Upper lobe of left lung (tissue), 6 donors: ENCODE measurements around the gene GABPA. TPM values are rescaled to one million over a fixed set of nuclear protein-coding genes. Genes with fewer than 3 reads are reported as not detected.

Experiments used
- ATAC-seq, 2 donors: fragments of 200-7000 bp; cut with Tn5 transposase; one replicate each; pipeline ENCODE4 v1.9.1; 2022; ENCODE audit warnings: mild to moderate bottlenecking in 2 of 2, moderate library complexity in 2 of 2; ENCODE audit not compliant: low FRiP score in 2 of 2
- DNase-seq, 2 donors: peaks; one replicate each; pipeline ENCODE4 v3.0.0-alpha.2; 2019 to 2020
- H3K27ac ChIP-seq, 4 donors: fragments of 200-600 bp; sonication (generic); one replicate each; pipeline ENCODE4 v1.5.1; 2016 to 2019
- H3K27me3 ChIP-seq, 4 donors: fragments of 200-600 bp; sonication (generic); one replicate each; pipeline ENCODE4 v1.5.1; 2017 to 2019
- H3K36me3 ChIP-seq, 4 donors: fragments of 200-600 bp; sonication (generic); one replicate each; pipeline ENCODE4 v1.5.1; 2016 to 2019
- H3K4me1 ChIP-seq, 4 donors: fragments of 200-600 bp; sonication (generic); one replicate each; pipeline ENCODE4 v1.5.1; 2018 to 2019
- H3K4me3 ChIP-seq, 4 donors: fragments of 200-600 bp; sonication (generic); one replicate each; pipeline ENCODE4 v1.5.1; 2017 to 2019; ENCODE audit warnings: mild to moderate bottlenecking in 2 of 4, moderate library complexity in 1 of 4
- H3K9me3 ChIP-seq, 4 donors: fragments of 200-600 bp; sonication (generic); one replicate each; pipeline ENCODE4 v1.5.1; 2018 to 2019
- CTCF ChIP-seq, 6 experiments: fragments of 450-650 bp in 4 of 6; fragments of 200-600 bp in 2 of 6; sonication (generic) in 2 of 6; IDR thresholded peaks; one replicate each; pipeline ENCODE4 v1.5.1; 2016 to 2019; ENCODE audit warnings: antibody characterized with exemption in 6 of 6
- EP300 ChIP-seq, 4 donors: sonication (generic); formaldehyde crosslinking; IDR thresholded peaks; one replicate each; pipeline ENCODE4 v1.5.1; 2017; ENCODE audit warnings: antibody characterized with exemption in 4 of 4, control low read depth in 2 of 4
- POLR2A ChIP-seq, 4 donors: fragments of 450-650 bp; IDR thresholded peaks; one replicate each; pipeline ENCODE4 v1.5.1; 2016 to 2017; ENCODE audit warnings: antibody characterized with exemption in 4 of 4, mild to moderate bottlenecking in 2 of 4
- POLR2AphosphoS5 ChIP-seq, 2 donors: sonication (generic); formaldehyde crosslinking; IDR thresholded peaks; one replicate each; pipeline ENCODE4 v1.5.1; 2017; ENCODE audit warnings: antibody characterized with exemption in 2 of 2
- WGBS, 2 donors: methylation state at CpG; one replicate each; pipeline ENCODE4 v1.1.5; 2017 to 2018; 5-methylcytosine and 5-hydroxymethylcytosine counted together
- total RNA-seq, 6 donors: library from RNA; depleted of rRNA in 4 of 6; stranded (reverse); fragments of >200 nt in 4 of 6; gene quantifications; one replicate each; pipeline versions ENCODE4 v1.1.0 to v1.2.1, GENCODE V29; 2016 to 2021
- donor health status: DM: no; HTN: no; CAD: no; lungs with moderate emphysema.
- donor health status: DM: no; HTN: yes; CAD: no; lungs with severe emphysema.

GABPA gene
- total RNA-seq, 6 donors from 2014 or later: 10.0 to 31.6 (median 18.6) TPM

DNA sequence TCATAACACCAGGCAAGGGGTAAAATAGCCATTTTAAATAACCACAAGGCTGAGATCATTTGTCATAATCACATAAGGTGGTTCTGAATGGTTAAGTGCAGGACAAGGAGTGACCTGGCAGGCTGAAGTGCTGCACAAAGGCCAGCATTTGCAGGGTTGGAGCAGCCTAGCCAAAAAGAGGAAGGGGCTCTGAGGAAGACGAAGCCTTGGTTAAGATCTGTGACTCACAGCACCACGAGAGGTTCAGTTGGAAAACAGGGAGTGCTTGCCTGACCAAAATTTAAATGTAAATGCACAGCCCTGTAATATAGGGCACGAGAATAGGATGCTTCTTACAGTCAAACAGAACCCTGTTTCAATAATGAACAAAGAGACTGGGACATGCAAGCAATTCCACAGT lies 12.1 kb upstream of the GABPA start:
- ATAC-seq (no peak), DNase-seq (no peak)
- no peak for TF ChIP-seq CTCF (IDR thresholded peaks at IDR 0.05)
- no peak for TF ChIP-seq POLR2AphosphoS5 (IDR thresholded peaks at IDR 0.05)
- TF ChIP-seq EP300 (IDR thresholded peaks at IDR 0.05): no peak
- TF ChIP-seq POLR2A (IDR thresholded peaks at IDR 0.05): no peak
- Histone ChIP-seq H3K4me1 (peaks cover 0 to under 1% (median 0%) of the 10 kb centered on the region in 4 donors), H3K27ac (no peak overlapping the region), H3K36me3 (peaks cover 19 to 66% (median 40%) of the 10 kb centered on the region in 4 donors), H3K4me3 (no peak overlapping the region), H3K9me3 (no peaks in the 10 kb centered on the region), H3K27me3 (no peaks in the 10 kb centered on the region)
- 66 to 71% methylated on average over 3 of the region's 3 CpGs for WGBS, 2 donors

DNA sequence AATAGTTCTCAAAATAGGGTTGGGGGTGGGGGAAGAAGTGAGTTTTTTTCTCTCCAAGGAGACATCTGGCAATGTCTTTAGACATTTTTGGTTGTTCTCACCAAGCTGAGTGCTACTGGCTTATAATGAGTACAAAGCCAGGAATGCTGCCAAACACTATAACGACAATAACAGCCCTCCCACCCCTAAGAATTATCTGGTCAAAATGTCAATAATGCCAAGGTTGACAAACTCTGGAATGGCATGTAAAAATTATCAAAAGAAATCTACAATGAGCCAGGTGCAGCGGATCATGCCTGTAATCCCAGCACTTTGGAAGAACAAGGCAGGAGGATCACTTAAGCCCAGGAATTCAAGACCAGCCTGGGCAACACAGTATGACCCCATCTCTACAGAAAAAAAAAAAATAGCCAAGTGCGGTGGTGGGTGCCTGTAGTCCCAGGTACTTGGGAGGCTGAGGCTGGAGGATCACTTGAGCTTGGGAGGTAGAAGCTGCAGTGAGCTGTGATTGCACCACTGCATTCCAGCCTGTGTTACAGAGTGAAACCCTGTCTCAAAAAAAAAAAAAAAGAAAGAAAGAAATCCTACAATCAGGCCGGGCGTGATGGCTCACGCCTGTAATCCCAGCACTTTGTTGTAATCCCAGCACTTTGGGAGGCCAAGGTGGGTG lies 2.5 kb upstream of the GABPA start:
- ATAC-seq (no peak), DNase-seq (no peak)
- Histone ChIP-seq H3K27ac (no peak overlapping the region), H3K4me1 (peaks cover 23 to 37% (median 28%) of the 10 kb centered on the region in 4 donors), H3K27me3 (no peaks in the 10 kb centered on the region), H3K9me3 (no peaks in the 10 kb centered on the region), H3K36me3 (peaks cover 7 to 30% (median 27%) of the 10 kb centered on the region in 4 donors), H3K4me3 (no peak overlapping the region)
- WGBS, 2 donors: 89 to 91% methylated on average over 6 of the region's 6 CpGs
- TF ChIP-seq EP300 (IDR thresholded peaks at IDR 0.05): no peak

GRCh38 chr21:25733859-25734653 lies 716 bp upstream of the GABPA start:
- H3K9me3 ChIP-seq: no peaks in the 10 kb centered on the region
- ATAC-seq (peak in 1 of 2 donors; percentile 4), DNase-seq (peak; percentile 22 to 90)
- H3K27ac ChIP-seq: peak overlapping the region; percentile 93 to 100 (median 99)
- peaks cover 24 to 40% (median 30%) of the 10 kb centered on the region in 4 donors for H3K4me1 ChIP-seq
- H3K4me3 ChIP-seq: peak overlapping the region; percentile 75 to 98 (median 88)
- H3K36me3 ChIP-seq: peaks cover 0 to 12% (median 8%) of the 10 kb centered on the region in 4 donors
- TF ChIP-seq EP300 (IDR thresholded peaks at IDR 0.05): no peak
- TF ChIP-seq CTCF (IDR thresholded peaks at IDR 0.05): no peak
- no peak for TF ChIP-seq POLR2AphosphoS5 (IDR thresholded peaks at IDR 0.05)
- no peak for TF ChIP-seq POLR2A (IDR thresholded peaks at IDR 0.05)
- no peaks in the 10 kb centered on the region for H3K27me3 ChIP-seq
- 6 to 7% methylated on average over 20 to 29 of the region's 30 CpGs for WGBS, 2 donors

- no peak for ATAC-seq
- Histone ChIP-seq H3K27me3 (no peaks in the 10 kb centered on the region), H3K4me1 (peaks cover 24 to 40% (median 30%) of the 10 kb centered on the region in 4 donors), H3K4me3 (peak overlapping the region; percentile 75 to 98 (median 88)), H3K36me3 (peaks cover 0 to 7% (median 3%) of the 10 kb centered on the region in 4 donors), H3K27ac (peak overlapping the region; percentile 93 to 100 (median 99)), H3K9me3 (no peaks in the 10 kb centered on the region)
- no peak for TF ChIP-seq POLR2AphosphoS5 (IDR thresholded peaks at IDR 0.05)
- peak in 3 of 4 donors; percentile 63 to 85 (median 71) for TF ChIP-seq POLR2A (IDR thresholded peaks at IDR 0.05)
- no peak for DNase-seq
- WGBS, 2 donors: 0% methylated on average over 4 to 9 of the region's 10 CpGs
These were observed 193 bp upstream of the GABPA start for GRCh38 chr21:25734654-25734903.

DNA sequence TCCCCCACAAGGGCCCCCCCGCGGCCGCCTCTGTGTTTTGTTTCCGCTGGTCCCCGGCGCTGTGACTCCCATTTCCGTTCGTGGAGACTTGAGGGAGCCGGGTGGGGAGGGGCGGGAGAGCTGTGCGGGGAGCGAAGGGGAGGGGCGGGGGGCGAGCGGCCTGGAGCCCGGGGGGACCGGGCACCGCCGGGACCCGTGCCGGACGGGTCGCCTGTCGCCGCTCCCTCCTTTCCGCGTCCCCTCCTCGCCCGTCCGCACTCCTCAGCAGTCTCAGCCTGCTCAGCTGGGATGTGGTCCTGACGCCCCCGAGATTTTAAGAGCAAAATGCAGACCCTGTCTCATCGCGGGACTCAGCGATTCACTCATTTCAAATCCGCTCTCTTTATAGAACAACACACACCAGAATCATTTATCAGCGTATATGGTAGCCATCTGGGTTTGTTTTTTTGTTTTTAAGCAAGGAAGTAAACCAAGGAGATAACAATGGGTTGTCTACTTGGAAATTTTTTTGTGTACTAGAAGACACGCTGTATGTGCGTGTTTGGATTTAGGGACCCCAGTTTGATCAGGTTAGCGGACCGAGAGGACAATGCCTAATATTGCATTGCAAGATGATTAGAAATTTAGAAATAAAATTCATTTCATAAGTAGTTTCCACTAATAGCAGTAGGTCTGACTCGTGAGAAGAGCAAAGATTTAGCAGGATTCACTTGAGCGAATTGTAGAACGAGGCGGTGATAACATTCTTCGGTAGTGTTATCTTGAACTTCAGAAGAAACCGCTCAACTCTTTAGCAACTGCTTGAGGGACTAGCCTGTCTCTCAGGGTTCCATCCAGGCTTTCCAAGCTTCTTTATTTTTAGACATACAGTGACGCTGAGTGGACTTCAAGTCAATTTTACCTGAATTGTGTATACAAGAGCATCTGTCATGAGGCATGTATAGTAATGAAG lies 1.1 kb downstream of the GABPA start:
- no peaks in the 10 kb centered on the region for H3K27me3 ChIP-seq
- peak overlapping the region; percentile 75 to 98 (median 88) for H3K4me3 ChIP-seq
- DNase-seq (peak in 1 of 2 donors; percentile 88), ATAC-seq (peak in 1 of 2 donors; percentile 87)
- 1 to 2% methylated on average over 21 to 44 of the region's 48 CpGs for WGBS, 2 donors
- H3K4me1 ChIP-seq: peaks cover 22 to 40% (median 30%) of the 10 kb centered on the region in 4 donors
- no peaks in the 10 kb centered on the region for H3K9me3 ChIP-seq
- H3K36me3 ChIP-seq: no peaks in the 10 kb centered on the region
- TF ChIP-seq POLR2A (IDR thresholded peaks at IDR 0.05) (peak in 1 of 4 donors; percentile 5), CTCF (IDR thresholded peaks at IDR 0.05) (no peak)
- peak overlapping the region; percentile 93 to 100 (median 99) for H3K27ac ChIP-seq
